8988T (cell line): Measurements from ENCODE around the gene CNGB1.

Experiments used
- DNase-seq: peaks from one replicate; pipeline ENCODE4 v3.0.0; 2011

Gene CNGB1

DNA sequence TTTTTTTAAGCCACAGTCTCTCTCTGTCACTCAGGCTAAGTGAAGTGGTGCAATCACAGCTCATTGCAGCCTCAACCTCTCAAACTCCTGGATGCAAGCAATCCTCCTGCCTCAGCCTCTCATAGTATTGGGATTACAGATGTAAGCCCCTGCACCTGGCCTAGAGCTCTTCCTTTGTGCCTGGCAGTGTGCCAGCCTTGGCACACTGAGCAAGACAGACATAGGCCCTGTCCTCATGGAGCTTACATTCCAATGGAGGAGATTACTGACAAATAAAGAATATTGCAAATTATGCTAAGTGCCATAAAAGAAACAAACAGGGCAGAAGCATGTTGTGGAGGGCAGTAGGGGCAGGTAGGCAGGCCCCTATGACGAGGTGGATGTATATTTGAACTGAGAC is 920 bp upstream of the CNGB1 start:
- DNase-seq: no peak

DNA sequence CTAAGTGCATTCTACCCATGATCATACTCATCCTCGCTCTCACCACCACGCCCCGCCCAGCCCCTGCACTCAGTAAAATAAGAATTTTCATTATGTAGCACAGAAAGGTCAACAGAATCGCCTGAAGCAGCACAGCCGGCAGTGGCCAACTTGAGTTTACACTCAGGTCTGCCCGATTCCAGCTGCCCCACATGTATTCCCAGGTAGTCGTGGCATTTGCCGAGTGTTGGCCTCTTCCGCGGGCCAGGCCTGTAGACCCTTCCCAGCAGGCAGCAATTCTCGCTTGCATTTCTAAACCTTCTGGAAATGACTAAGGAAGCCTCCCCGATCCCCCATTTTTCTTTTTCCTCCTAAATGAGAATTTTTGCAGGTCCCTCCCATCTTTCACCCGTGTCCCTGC is 609 bp downstream of the CNGB1 start:
- no peak for DNase-seq

DNA sequence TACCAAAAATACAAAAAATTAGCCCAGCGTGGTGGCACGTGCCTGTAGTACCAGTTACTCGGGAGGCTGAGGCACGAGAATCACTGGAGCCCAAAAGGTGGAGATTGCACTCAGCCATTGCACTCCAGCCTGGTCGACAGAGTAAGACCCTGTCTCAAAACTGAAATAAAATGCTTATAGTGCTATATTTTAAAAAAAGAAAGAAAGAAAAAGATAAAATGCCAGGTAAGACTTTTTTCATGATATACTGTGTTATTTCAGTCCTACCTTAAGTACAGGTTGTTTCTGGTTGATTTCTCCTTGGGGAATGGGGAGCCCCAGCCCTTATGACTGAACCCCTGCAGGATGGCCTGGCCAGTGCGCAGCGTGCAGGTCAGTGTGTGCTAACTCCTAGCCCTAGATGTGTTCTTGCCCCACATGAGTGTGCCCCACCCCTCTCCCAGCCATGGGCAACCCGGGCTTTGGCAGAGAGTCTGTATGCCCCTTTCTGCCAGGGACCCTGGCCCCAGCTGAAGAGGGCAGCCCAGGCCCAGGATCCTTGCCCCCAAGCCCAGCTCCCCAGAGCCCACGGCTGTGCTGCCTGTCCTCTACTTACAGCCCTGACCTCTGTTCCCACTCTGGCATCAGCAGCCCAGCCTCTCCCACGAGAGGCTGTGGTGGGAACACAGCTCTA is 1.3 kb downstream of the CNGB1 start:
- no peak for DNase-seq

DNA sequence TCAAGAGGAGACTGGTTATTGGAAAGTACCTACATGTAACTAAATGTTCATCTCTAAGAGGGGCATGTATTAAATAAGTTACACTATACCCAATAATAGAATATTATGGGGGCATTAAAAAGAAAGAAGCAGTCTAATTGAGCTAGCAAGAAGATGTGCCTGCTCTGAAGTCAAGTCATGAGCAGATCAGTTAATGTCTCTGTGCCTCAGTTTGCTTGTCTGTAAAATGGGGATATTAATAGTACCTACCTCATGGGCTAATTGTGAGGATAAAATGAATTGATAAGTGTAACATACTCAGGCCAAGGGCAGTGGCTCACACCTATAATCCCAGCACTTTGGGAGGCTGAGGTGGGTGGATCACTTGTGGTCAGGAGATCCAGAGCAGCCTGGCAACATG is 3.0 kb downstream of the CNGB1 start:
- no peak for DNase-seq

DNA sequence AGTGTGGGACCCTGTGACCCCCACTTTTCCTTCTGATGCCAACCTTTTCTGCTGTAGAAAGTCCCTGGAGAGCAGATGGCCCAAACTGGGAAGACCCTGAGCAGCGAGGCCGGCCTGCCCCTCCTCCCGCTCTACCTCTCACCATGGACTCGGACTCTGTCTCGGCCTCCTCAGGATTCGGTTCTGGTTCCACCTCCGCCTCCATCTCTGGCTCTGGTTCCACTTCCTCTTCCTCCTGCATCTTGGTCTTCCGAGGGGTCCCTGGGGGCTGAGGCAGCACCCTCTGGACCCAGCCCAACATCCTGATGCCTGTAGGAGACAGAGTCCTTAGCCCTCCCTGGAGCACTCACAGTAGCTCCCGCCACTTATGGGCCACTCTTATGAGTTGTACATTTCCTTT is 3.9 kb downstream of the CNGB1 start:
- DNase-seq: no peak

DNA sequence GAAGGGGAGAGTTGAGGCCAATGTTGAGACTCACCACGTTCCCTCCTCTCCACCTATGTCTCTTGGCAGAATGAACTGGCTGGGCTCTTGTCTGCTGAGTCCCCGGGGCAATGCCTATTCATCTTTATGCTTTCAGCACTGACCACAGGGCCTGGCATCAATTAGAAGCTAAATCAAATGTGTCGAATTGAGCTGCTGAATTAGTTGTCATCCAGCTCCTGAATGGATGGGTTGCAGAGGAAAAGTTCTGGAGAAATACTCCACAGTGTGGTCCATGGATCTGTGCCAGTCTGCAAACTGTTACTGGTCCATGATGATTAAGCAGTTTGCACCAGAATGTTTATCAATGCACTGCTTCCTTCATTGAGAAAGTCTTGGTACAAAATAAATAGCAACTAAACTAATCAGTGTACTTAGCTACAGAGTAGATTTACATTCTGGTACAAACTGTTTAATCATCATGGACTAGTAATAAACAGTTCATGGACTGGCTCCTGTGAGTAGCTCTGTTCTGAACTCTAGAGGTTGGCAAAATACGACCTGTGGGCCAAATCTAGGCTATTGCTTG is 4.6 kb downstream of the CNGB1 start:
- DNase-seq: no peak

DNA sequence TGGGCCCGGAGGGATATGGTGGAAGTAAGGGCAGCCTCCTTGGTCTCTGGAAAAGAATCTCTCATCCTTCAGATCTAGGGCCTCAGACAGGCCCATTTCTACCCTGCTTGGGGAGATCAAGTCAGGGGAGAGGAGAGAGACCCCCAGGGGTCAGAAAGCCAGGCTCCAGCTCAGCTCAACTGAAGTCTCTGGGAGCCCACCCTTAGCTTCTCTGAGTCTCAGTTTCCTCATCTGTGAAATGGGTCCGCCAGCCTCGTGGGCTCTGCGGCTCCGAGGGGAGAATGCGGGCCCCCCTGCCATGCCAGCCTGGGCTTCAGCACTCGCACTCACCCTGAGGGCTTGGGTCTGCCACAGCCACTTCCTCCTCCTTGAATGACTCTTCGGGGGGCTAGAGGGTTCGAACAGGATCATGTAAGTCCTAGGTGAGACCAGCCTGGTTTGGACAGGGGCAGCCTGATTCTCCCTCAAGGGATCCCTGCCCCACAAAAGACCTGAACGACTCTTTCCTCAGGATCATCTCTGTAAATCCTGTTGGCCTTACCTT is 6.7 kb downstream of the CNGB1 start:
- DNase-seq: no peak

DNA sequence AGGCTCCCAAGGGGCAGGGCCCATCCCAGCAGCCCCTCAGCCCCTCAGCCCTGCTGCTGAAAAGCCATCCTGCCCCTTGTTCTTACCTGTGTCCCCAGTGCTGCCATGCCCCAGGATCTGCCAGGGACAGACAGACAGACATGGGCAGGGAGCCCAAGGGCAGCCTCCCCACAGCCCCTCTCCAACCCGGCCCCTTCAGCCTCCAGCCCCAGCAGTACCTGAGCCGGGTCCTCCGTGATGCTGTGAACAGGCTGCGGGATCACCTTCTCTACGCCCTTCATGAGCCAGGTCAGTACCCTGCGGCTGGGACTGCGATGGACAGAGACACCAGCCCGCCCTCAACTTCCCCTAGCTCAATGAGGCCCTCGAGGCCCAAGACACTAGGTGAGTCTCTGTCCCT is 8.2 kb downstream of the CNGB1 start:
- DNase-seq: no peak

DNA sequence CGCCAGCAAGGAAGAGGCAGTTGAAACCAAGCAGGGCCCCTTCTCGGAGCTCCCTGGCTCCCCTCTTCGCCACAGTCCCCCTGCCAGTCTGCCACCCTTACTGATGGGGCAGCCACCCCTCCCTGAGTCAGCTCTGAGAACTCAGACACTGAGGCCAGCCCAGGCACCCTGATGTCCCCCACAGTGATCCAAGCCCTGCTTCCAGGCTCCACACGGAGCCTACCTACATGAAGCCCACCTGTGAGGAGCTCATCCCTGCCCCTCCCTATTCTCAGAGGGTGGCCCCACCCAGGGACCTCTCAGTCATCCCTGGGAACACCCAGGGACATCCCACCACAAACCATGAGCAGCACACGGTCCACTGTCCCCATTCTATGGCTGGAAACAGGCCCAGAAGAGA is 8.9 kb downstream of the CNGB1 start:
- DNase-seq: no peak

DNA sequence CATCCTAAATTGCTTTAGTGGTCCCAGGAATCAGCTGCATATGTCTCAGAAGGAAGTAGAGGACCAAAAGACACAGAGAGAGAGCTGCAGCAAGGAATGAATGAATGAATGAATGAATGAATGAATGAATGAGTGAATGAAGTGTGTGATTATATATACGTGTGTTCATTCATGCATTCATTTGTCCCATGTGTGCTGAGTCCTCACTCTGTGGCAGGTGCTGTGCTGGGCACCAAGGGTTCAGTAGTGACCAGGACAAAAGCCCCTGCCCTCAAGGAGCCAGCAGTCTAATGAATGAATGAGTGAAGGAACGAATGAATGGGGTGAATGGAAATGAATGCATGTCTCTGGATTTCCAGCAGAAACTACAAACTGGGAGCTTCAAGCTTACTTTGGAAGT is 9.4 kb downstream of the CNGB1 start:
- no peak for DNase-seq

DNA sequence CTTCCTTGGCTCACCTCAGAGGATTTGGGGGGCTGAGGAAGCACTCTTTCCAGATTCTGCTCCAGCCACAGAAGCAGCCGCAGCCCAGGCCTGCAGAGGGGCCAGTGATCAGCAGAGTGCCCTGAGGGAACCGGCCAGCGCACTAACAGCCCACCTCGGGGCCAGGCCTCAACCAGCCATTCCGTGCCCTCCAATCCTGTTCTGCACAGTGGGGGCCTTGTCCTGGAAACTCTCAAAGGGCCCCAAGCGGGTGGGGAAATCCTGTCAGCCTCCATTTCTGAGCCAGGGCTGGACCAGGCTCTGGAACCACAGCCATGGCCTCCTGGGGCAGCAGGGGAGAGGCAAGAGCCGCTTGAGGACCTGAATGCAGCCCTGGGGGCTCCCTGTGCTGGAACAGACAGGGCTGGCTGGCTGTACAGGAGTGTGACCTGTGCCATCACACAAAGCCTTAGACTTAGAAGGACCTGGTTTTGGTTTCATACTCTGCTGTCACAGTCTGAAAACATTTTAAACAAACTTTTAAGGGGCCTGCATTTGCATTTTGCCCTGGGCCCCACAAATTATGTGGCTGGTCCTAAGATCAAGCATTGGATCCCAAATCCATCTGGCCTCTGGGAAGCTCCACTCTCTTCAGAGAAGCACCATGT is 10.0 kb downstream of the CNGB1 start:
- no peak for DNase-seq

DNA sequence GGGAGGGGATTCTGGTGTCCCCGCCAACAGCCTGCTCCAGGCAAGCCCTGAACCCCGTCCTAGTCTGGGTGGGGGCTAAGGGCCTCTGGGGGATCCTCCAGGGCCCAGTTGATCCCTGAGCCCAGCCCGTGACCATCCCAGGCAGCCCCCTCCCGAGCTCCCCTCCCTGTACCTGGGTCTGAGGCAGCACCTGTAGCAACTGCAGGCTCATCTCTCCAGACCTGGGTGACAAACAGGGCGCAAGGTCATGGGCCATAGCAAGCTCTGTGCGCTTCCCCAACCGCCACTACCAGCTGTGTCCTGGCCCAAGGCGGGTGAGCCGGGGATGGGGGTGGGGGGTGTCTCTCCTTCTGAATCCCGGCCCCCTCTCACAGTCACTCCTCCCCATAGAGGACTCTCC is 10.6 kb downstream of the CNGB1 start:
- DNase-seq: no peak

DNA sequence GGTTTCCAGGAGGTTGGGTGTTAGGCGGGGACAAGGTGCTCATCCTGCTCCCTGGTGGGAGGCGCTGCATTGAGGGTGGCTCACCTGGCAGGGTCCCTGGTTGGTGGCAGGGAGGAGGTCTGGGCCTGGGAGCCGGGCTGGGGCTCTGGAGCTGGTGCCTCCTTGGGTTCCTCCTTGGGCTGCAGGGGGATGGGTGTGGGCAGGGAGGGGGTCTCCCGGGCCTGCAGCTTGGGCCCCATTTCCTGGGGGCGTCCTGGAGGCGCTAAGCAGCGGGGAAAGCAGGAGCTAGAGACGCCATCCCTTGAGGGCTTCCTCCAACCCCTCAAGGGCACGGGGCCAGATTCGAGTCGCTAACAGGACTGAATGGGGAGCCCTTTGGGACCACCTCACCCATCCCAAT is 11.1 kb downstream of the CNGB1 start:
- no peak for DNase-seq

DNA sequence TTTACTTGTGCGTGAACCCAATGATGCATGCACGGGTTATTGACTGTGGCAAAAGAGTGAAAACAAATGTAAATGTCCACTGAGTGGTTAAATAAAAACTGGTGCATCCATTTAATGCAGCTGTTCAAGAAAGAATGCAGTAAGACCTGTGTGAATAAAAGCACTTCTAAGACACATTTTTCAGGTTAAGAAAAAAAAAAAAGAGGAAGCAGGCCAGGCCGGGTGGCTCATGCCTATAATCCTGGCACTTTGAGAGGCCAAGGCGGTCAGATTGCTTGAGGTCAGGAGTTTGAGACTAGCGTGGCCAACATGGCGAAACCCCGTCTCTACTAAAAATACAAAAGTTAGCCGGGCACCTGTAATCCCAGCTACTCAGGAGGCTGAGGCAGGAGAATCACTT is 11.8 kb downstream of the CNGB1 start:
- no peak for DNase-seq

DNA sequence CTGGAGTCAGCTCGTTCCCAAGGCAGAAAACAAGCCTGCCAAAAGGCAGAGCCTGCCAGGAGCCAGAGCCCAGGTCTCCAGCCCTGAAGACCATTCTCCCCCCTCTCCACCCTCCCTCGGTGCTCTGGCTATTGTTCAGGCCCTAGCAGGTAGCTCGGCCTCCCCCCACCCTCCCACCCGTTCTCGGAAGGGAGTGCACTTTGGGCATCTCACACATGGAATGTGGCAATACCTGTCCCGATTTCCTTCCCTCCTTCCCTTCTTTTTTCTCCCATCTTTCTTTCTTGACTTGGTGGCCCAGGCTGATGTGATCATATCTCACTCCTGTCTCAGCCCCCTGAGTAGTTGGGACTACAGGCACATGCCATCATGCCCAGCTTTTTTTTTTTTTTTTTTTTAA is 12.4 kb downstream of the CNGB1 start:
- DNase-seq: no peak

DNA sequence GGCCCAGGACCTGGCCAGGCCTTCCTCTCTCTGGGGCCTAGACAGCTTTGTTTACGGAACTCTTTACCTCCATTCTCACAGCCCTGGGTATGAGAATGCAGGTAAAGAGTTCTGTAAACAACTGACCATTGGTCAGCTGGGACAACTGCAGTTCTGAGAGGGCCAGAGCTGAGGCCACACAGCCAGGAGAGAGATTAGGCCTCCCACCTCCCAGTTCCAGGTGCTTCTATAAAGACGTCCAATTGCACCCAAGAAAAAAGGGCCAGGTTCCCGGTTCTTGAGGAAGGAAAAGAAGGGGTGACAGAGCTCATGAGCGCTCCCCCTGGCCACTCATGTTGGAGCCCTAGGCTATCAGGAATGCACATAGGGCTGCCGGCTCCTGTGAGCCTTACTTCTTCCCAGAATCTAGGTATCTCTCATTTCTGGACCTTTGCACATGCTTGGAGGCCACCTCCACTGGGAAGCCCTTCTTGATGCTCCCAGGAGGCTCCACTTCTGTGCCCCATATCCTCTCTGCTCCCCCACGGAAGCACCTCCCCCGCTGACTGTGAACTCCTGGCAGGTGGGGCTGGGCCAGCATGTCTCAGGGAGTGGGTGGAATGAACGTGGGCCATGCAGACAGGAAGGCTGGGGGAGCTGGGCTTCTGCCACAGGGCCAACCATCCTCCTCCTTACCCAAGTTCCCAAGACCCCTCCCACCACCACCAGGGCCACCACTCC is 13.1 kb downstream of the CNGB1 start:
- DNase-seq: no peak

DNA sequence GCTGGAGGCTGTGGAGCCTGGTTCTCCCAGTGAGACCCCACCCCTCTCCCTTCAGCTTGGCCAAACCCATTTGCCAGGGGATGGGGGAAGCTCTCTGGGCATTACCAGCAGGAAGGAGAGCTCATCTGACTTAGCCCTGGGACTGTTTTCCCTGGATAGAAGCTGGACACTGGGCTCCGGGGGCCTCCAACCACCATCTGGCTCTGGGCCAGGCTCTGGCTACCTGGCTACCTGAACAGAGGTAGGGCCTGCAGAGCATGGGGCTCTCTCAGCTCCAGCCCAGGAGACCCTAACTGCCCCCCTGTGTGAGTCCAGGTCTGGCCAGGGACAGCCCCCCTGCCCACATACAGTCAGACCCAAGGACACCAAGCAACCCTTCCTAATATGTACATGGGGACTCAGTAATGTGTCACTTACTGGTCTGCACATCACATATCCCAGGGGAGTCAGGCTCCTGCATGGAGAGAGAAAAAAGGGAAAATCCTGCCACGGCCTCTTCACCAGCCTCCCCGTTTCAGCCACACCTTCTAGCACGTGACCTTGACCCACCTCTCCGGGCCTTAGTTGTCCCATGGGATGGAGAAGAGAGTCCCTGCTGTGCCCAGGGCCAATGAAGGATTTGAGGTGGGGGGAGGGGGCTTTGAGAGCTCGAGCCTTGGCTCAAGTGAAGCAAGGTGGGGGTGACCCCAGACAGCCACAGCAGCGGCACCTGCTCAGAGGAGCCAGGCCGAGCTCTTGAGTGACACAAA is 13.8 kb downstream of the CNGB1 start:
- no peak for DNase-seq

DNA sequence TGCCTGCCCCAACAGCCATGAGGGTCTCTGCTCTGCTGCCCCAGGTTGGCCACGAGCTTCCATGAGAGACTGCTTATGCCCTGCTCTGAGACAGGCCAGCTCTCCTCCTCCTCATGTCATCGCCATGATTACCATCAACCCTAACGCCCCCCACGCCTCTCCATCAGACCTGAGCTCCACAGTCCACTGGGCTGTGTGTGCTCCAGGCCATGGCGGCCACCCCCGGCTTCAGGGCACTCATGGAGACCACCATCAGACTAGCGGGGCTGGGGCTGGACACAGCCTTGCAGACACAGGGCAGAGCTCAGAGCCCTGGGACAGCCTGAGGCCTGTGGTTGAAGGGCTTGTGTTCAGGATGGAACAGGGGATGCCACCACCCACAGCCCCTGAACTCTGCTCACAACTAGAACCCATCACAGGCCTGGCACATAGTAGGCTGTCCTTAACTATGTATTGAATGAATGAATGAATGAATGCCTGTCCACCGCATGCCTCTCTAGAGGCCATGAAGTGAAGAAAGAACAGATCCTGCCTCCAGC is 14.6 kb downstream of the CNGB1 start:
- no peak for DNase-seq

DNA sequence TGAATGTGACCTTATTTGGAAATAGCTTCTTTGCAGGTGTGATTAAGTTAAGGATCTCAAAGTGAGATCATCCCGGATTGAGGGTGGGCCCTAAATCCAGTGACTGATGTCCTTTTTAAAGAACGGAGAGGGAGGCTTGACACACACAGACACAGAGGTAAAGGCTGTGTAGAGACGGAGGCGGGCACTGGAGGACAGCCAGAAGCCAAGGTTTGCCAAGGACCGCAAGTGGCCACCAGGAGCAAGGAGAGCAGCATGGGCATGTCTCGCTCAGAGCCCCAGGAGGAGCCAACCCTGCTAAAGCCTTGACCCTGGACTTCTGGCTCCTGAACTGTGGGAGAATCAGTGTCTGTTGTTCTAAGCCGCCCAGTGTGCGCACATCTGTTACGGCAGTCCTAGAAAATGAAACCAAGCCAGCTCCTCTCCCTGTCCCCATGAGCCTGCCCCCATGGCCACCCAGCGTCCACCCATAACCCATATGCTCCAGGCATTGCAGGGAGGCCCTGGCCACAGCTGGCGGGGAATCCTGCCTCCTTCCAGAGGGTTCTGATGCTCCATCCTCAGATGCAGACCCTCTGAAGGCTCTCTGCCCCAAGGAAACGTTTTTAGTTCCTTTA is 15.2 kb downstream of the CNGB1 start:
- DNase-seq: no peak

DNA sequence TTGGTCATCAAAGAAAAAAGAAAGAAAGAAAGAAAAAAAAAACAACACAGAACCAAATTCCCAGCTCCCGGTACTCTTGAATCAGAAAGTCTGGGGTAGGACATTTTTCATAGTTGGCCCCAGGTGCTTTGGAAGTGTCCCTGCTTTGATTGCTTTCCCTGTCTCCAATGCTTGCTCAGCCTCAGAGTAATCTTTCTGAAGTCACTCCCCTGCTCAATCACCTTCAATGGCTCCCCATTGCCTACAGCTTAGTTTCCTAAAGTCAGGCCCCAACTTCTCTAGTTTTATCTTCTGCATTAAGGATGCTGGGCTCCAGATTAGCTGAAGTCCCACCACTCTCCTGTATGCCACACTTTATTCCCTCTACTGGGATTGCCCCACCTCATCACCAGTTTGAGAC is 17.1 kb downstream of the CNGB1 start:
- DNase-seq: no peak

DNA sequence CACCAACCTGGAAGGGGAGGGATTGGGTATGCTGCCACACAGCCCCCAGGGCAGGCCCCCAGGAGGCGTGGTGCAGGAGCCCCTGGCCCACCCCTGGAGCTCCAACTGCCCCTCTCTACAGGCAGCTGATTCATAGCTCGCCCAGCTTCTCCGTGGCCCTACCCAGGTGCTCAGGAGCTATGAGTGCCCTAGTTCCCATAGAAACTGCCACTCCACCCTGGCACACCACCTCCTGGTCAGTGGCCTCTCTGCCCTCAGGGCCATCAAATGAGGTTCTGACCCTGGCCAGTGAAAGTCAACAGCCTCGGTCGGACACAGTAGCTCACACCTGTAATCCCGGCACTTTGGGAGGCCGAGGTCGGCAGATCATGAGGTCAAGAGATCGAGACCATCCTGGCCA is 18.0 kb downstream of the CNGB1 start:
- no peak for DNase-seq

DNA sequence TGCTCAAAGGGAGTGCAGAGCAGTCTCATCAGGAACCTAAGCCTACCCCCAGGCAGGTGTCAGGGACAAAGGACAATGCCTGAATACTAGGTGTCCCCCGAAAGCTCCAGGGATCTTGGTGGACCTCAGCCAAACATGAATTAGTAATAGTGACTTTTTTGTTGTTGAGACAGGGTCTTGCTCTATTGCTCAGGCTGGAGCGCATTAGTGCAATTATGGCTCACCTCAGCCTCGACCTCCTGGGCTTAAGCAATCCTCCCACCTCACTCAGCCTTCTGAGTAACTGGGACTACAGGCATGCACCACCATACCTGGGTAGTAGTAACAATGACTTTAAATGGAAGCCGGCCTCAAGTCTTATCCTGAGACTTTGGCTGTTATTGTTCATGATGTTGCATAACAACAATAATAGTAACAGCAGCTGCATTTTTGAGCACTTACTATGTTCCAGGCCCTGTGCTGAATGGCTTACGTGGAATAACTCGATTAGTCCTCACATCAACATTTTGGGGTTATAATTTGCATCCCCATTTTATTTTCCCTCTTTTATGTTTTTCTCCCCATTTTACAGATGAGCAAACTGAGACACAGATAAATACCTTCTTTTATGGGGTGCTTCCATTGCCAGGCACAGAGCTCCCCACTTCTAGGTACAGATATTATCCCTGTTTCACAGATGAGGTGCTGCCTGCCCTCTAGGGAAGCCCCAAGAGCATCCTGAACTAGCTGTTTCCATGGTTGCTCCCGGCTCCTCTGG is 19.5 kb downstream of the CNGB1 start:
- DNase-seq: no peak
